HEK293T (cell line): ENCODE data around the gene MEF2C.

Source experiments
- CTCF ChIA-PET: fragments of 350-600 bp; formaldehyde crosslinking; extraction: SDS; loops from one replicate; lab custom pipeline; 2021; ENCODE audit warnings: antibody characterized with exemption, inconsistent platforms; lab: Yijun Ruan, JAX
- POLR2A ChIA-PET: fragments of 350-600 bp; formaldehyde crosslinking; extraction: SDS; loops from one replicate; lab custom pipeline; 2020; ENCODE audit warnings: antibody characterized with exemption, inconsistent platforms; lab: Yijun Ruan, JAX
- DNase-seq: peaks from one replicate; pipeline ENCODE4 v3.0.0; 2012; ENCODE audit warnings: mixed read lengths; ENCODE audit errors: extremely low spot score
- ARNT ChIP-seq: fragments of 450-650 bp; IDR thresholded peaks from 2 replicates; pipeline ENCODE4 v1.6.1; 2017; ENCODE audit warnings: mild to moderate bottlenecking
- BHLHE40 ChIP-seq: fragments of 450-650 bp; IDR thresholded peaks from 2 replicates; pipeline ENCODE4 v1.6.1; 2016; ENCODE audit warnings: mild to moderate bottlenecking, moderate library complexity, borderline replicate concordance
- CTBP1 ChIP-seq: fragments of 450-650 bp; IDR thresholded peaks from 2 replicates; pipeline ENCODE4 v1.6.1; 2016; ENCODE audit warnings: borderline replicate concordance
- ELF4 ChIP-seq: fragments of 450-650 bp; IDR thresholded peaks from 2 replicates; pipeline ENCODE4 v1.6.1; 2017; ENCODE audit warnings: antibody characterized with exemption
- FOXA1 ChIP-seq: fragments of 450-650 bp; IDR thresholded peaks from 2 replicates; pipeline ENCODE4 v1.6.1; 2016; ENCODE audit warnings: mild to moderate bottlenecking
- FOXK2 ChIP-seq: fragments of 450-650 bp; IDR thresholded peaks from 2 replicates; pipeline ENCODE4 v1.6.1; 2016; ENCODE audit warnings: mild to moderate bottlenecking
- FOXM1 ChIP-seq: fragments of 450-650 bp; IDR thresholded peaks from 2 replicates; pipeline ENCODE4 v1.6.1; 2017; ENCODE audit warnings: mild to moderate bottlenecking, borderline replicate concordance
- HDGF ChIP-seq: fragments of 450-650 bp; IDR thresholded peaks from 2 replicates; pipeline ENCODE4 v1.6.1; 2017; ENCODE audit warnings: antibody characterized with exemption, borderline replicate concordance
- L3MBTL2 ChIP-seq: fragments of 450-650 bp; conservative IDR thresholded peaks from 2 replicates; pipeline ENCODE4 v1.6.1; 2016; ENCODE audit warnings: mild to moderate bottlenecking
- LEF1 ChIP-seq: fragments of 450-650 bp; IDR thresholded peaks from 2 replicates; pipeline ENCODE4 v1.6.1; 2017; ENCODE audit warnings: mild to moderate bottlenecking, borderline replicate concordance
- NFRKB ChIP-seq: fragments of 450-650 bp; IDR thresholded peaks from 2 replicates; pipeline ENCODE4 v1.6.1; 2016; ENCODE audit warnings: mild to moderate bottlenecking, moderate library complexity
- SP1 ChIP-seq: fragments of 450-650 bp; IDR thresholded peaks from 2 replicates; pipeline ENCODE4 v1.6.1; 2017
- SUZ12 ChIP-seq: fragments of 450-650 bp; IDR thresholded peaks from 2 replicates; pipeline ENCODE4 v1.6.1; 2016; ENCODE audit warnings: mild to moderate bottlenecking
- TARDBP ChIP-seq: fragments of 450-650 bp; IDR thresholded peaks from 2 replicates; pipeline ENCODE4 v1.6.1; 2016
- ZNF384 ChIP-seq: fragments of 450-650 bp; IDR thresholded peaks from 2 replicates; pipeline ENCODE4 v1.6.1; 2016
- TF ChIP-seq, protein P1 (sequence below): fragments of 450-650 bp; IDR thresholded peaks from 2 replicates; pipeline ENCODE4 v1.6.1; 2016

Gene MEF2C

GRCh38 chr5:88695232-88695631, 187.8 kb downstream of the MEF2C start:
- TF ChIP-seq ZNF384: no peak
- no peak for TF ChIP-seq CTBP1
- TF ChIP-seq HDGF: no peak
- no peak for TF ChIP-seq SP1
- no peak for TF ChIP-seq BHLHE40
- TF ChIP-seq FOXM1: no peak
- TF ChIP-seq L3MBTL2: no peak
- TF ChIP-seq LEF1: no peak
- TF ChIP-seq TARDBP: no peak
- TF ChIP-seq FOXK2: no peak
- CTCF ChIA-PET: interaction anchor here (1.2 kb wide), 1 partner anchor 915 kb away, joined by 4 read pairs; no protein-coding TSS in a partner anchor
- POLR2A ChIA-PET: no interaction called here
- no peak for DNase-seq

DNA sequence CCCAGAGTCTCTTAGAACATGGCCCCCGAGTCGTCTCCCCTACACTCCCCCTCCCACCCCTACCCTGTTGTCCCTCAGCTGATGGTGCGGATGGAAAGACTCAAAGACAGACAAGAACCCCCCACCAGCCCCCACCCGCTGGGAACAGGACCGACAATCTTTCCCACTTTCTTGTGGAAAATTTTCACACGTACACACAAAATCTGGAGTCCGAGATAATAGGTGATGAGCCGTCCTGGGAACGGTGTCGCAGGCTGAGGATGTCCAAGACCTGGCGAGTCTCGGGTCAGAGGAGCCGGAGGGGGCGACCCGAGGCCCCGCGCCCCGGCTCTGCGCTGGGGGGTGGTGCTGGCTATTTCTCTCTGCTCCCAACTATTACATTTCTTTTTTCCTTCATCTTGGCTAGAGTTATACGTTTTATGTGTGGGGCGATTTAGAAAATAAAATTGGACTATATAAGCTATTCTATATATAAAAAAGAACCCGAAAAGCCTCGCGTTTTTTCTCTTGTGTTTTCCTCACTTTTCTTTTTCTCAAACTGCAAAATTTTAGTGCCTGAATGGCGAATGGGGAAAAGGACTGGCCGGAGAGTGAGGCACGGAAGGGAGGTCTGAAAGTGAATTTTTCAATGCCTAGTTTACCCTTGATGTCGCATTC, 188.8 kb downstream of the MEF2C start:
- CTCF ChIA-PET: no interaction called here
- no peak for DNase-seq
- TF ChIP-seq HDGF (no peak), NFRKB (no peak), ARNT (no peak), FOXA1 (no peak), LEF1 (no peak), SUZ12 (no peak), BHLHE40 (no peak), CTBP1 (no peak), ELF4 (no peak), ZNF384 (no peak), L3MBTL2 (no peak), TARDBP (no peak), FOXM1 (no peak), SP1 (no peak), FOXK2 (no peak)
- TF ChIP-seq, protein P1, sequence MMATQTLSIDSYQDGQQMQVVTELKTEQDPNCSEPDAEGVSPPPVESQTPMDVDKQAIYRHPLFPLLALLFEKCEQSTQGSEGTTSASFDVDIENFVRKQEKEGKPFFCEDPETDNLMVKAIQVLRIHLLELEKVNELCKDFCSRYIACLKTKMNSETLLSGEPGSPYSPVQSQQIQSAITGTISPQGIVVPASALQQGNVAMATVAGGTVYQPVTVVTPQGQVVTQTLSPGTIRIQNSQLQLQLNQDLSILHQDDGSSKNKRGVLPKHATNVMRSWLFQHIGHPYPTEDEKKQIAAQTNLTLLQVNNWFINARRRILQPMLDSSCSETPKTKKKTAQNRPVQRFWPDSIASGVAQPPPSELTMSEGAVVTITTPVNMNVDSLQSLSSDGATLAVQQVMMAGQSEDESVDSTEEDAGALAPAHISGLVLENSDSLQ: no peak
- POLR2A ChIA-PET: no interaction called here

GRCh38 chr5:88693071-88693932, 189.7 kb downstream of the MEF2C start:
- POLR2A ChIA-PET: no interaction called here
- no peak for DNase-seq
- TF ChIP-seq ARNT: no peak
- TF ChIP-seq BHLHE40: no peak
- TF ChIP-seq CTBP1: no peak
- TF ChIP-seq, protein P1: no peak
- no peak for TF ChIP-seq NFRKB
- TF ChIP-seq LEF1: no peak
- no peak for TF ChIP-seq ZNF384
- TF ChIP-seq HDGF: no peak
- TF ChIP-seq FOXK2: no peak
- TF ChIP-seq FOXM1: no peak
- TF ChIP-seq TARDBP: no peak
- TF ChIP-seq FOXA1: no peak
- CTCF ChIA-PET: no interaction called here

- TF ChIP-seq HDGF (no peak), FOXA1 (no peak), FOXK2 (no peak), TARDBP (no peak), LEF1 (no peak), CTBP1 (no peak), BHLHE40 (no peak), NFRKB (no peak), SP1 (no peak)
- ChIA-PET POLR2A (no interaction called here), CTCF (interaction anchor here (0.8 to 2.4 kb wide), 5 partner anchors 11 to 545 kb away, joined by 3 to 10 read pairs (median 4); no protein-coding TSS in a partner anchor)
- DNase-seq: no peak
Observed at GRCh38 chr5:88691945-88692868, 190.8 kb downstream of the MEF2C start.

- no peak for DNase-seq
- no peak for TF ChIP-seq SUZ12
- TF ChIP-seq FOXK2: no peak
- TF ChIP-seq CTBP1: no peak
- no peak for TF ChIP-seq LEF1
- TF ChIP-seq SP1: no peak
- TF ChIP-seq L3MBTL2: no peak; the same call in 1 of the 2 replicates
- no peak for TF ChIP-seq NFRKB
- no peak for TF ChIP-seq BHLHE40
- TF ChIP-seq TARDBP: no peak
- TF ChIP-seq ZNF384: no peak
- TF ChIP-seq FOXM1: no peak
- TF ChIP-seq, protein P1: no peak
- no peak for TF ChIP-seq ELF4
- no peak for TF ChIP-seq FOXA1
- POLR2A ChIA-PET: interaction anchor here (0.9 to 1.7 kb wide), 4 partner anchors 10 to 1307 kb away, joined by 3 to 6 read pairs (median 4); no protein-coding TSS in a partner anchor
- CTCF ChIA-PET: interaction anchor here (0.8 to 2.4 kb wide), 13 partner anchors 10 to 910 kb away, joined by 3 to 22 read pairs (median 4); no protein-coding TSS in a partner anchor
Observed at GRCh38 chr5:88691230-88691582, 191.8 kb downstream of the MEF2C start.
